AG09319 (cell line): ENCODE data around the gene SNED1.

ENCODE experiments used
- DNase-seq: peaks from one replicate; pipeline ENCODE4 v3.0.0-alpha.2; 2010; ENCODE audit warnings: low read depth; ENCODE audit errors: extremely low read depth
- TF ChIP-seq, protein P1 (sequence below): IDR thresholded peaks from 2 replicates; pipeline ENCODE4 v1.5.1; 2011; ENCODE audit warnings: low read depth, mild to moderate bottlenecking, inconsistent platforms, low read length, moderate library complexity

SNED1 gene

DNA sequence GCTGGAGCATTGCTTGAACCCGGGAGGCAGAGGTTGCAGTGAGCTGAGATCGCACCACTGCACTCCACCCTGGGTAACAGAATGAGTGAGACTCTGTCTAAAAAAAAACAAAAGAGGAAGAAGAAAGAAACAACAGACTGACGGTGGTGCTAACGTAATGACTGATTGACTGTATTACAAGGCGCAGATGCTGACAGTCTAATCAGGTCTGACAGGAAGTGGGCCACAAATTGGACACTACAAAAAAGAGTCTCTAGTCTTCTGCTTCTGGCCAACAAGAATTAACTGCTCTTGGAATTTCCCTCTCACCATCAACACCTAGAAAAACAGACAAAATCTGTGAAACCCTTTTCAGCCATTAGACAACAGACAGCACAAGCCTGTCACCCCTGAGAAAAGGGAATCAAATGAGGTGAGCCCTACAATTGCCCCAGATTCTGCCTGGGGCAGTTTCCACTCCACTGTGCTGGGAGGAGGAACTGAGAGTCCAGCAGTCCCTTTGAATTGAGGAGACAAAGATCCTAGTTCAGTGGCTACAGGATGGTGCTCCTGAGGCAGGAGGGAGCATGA is 43.3 kb downstream of the SNED1 start:
- no peak for DNase-seq
- TF ChIP-seq, protein P1, sequence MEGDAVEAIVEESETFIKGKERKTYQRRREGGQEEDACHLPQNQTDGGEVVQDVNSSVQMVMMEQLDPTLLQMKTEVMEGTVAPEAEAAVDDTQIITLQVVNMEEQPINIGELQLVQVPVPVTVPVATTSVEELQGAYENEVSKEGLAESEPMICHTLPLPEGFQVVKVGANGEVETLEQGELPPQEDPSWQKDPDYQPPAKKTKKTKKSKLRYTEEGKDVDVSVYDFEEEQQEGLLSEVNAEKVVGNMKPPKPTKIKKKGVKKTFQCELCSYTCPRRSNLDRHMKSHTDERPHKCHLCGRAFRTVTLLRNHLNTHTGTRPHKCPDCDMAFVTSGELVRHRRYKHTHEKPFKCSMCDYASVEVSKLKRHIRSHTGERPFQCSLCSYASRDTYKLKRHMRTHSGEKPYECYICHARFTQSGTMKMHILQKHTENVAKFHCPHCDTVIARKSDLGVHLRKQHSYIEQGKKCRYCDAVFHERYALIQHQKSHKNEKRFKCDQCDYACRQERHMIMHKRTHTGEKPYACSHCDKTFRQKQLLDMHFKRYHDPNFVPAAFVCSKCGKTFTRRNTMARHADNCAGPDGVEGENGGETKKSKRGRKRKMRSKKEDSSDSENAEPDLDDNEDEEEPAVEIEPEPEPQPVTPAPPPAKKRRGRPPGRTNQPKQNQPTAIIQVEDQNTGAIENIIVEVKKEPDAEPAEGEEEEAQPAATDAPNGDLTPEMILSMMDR, result no peak

- TF ChIP-seq, protein P1, result no peak
- no peak for DNase-seq
Measured at GRCh38 chr2:241043581-241043980, 45.2 kb downstream of the SNED1 start.

DNA sequence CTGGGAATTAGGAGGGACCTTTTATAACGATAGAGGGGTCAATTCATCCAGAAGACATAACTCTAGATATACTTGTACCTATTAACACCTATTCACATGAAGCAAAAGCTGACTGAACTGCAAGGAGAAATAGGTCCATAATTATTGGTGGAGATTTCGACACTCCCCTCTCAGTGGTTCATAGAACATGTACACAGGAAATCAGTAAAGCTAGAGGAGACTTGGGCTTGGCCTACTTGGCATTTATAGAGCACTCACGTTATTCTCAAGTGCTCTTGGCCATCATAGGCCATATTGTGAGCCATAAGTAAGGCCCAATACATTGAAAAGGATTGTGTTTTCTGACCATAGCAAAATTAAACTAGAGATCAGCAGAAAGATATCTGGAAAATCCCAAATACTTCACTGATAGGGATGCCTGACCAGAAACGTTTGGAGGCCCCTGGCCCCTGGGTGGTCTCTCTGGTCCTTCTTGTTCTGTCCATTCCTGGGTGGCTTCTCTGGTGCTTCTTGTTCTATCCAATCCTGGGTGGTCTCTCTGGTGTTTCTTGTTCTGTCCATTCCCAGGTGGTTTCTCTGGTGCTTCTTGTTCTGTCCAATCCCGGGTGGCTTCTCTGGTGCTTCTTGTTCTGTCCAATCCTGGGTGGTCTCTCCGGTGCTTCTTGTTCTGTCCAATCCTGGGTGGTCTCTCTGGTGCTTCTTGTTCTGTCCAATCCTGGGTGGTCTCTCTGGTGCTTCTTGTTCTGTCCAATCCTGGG is 49.0 kb downstream of the SNED1 start:
- TF ChIP-seq, protein P1, result no peak
- no peak for DNase-seq

DNA sequence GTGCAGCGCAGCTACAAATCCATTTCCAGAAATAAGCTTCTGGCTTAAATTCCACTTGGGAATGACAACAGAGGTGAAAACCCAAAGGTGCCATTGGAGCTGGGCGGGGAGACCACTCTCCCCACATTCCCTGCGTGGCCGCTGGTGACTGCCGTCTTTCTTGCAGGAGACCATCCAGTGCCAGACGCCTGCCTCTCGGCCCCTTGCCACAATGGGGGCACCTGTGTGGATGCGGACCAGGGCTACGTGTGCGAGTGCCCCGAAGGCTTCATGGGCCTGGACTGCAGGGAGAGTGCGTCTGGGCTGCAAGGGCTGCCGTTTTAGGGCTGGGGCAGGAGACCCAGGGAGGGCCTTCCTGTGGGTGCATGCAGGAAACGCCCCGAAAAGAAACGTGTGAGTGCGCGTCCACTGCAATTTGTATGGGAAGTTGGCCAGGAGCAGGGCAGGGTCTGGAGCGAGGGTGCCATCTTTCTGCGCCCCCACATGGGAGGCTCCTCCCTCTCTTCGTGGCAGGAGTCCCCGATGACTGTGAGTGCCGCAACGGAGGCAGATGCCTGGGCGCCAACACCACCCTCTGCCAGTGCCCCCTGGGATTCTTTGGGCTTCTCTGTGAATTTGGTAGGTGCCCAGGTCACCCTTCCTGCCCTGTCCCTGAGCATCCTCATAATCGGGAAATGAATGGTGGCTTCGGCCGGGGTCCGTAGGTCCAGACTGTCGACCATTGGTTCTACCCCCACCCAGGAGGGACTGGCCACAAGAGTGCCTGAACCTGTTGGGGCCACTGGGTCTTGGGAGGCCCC is 49.9 kb downstream of the SNED1 start:
- no peak for DNase-seq
- TF ChIP-seq, protein P1, result no peak

- TF ChIP-seq, protein P1, result no peak
- DNase-seq, result no peak
Measured at GRCh38 chr2:241048949-241049343, 50.5 kb downstream of the SNED1 start.

GRCh38 chr2:241049739-241050623 is 51.6 kb downstream of the SNED1 start:
- no peak for DNase-seq
- TF ChIP-seq, protein P1, result no peak
